ENCODE measurements around the gene RSRC1. TPM values are rescaled to one million over a fixed set of nuclear protein-coding genes. Genes with fewer than 3 reads are reported as not detected.
"Not testable (repeated sequence)": the region's sequence is repeated elsewhere in the genome, so short reads cannot be mapped to it uniquely, and the experiment has no call there.

RSRC1 gene
- total RNA-seq, 1 donor from 2014 or later: 39.9 TPM

DNA sequence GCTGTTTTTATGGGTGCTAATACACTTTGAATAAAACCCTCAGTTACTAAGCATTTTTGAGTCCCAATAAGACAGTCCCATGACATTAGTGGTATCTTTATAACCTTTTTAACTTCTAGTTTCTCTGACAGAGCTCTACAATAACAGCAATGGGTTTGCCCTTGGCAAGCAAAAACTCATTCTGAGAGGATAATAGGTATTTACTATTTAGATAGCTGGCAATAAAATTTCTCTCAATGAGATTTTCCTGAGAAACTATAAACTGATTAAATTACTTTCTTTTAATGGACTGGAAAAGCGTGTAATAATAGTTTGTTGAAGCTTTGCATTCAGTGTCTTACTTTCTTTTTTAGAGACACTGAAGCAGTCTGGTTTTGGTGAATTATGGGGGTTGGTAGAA, 293.1 kb downstream of the RSRC1 start:
- no peak overlapping the region for H3K4me3 Mint-ChIP-seq
- H3K4me1 Mint-ChIP-seq: no peaks in the 10 kb centered on the region
- ChIA-PET POLR2A (no interaction called here), CTCF (no interaction called here)
- intact Hi-C loops (cut with micrococcal nuclease): no loop called here
- H3K9me3 Mint-ChIP-seq: no peaks in the 10 kb centered on the region
- DNase-seq (no peak), ATAC-seq (ENCODE audit: low read depth) (no peak)
- H3K27me3 Mint-ChIP-seq: no peaks in the 10 kb centered on the region
- H3K27ac Mint-ChIP-seq: no peak overlapping the region
- H3K36me3 Mint-ChIP-seq (ENCODE audit: low read depth): no peaks in the 10 kb centered on the region
- TF ChIP-seq, protein P1, sequence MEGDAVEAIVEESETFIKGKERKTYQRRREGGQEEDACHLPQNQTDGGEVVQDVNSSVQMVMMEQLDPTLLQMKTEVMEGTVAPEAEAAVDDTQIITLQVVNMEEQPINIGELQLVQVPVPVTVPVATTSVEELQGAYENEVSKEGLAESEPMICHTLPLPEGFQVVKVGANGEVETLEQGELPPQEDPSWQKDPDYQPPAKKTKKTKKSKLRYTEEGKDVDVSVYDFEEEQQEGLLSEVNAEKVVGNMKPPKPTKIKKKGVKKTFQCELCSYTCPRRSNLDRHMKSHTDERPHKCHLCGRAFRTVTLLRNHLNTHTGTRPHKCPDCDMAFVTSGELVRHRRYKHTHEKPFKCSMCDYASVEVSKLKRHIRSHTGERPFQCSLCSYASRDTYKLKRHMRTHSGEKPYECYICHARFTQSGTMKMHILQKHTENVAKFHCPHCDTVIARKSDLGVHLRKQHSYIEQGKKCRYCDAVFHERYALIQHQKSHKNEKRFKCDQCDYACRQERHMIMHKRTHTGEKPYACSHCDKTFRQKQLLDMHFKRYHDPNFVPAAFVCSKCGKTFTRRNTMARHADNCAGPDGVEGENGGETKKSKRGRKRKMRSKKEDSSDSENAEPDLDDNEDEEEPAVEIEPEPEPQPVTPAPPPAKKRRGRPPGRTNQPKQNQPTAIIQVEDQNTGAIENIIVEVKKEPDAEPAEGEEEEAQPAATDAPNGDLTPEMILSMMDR (IDR thresholded peaks at IDR 0.05): no peak

DNA sequence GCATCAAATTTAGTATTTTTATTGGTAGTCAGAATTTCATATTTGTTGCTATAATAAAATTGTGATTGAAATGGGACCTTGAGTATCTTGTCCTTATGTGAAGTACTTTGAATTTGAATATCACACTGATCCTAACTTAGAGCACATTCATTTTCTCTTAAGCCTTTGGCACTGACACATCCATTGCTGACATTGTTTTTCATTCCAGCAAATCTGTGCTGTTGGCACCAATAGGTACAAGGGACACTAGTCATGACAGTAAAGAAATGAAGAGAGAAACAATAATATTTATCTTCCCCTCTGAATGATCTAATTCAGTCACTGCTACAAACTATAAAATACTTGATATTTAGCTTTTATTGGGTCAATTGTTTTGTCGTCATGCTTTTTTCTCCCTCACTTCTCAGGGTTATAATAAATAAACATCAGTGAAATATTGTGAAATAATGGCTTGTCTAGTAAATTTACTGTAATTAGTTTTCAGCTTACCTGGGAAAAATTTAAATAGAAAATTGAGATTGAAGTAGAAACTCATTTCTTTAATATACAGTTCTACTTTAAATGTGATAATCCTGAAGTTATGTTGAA, 294.3 kb downstream of the RSRC1 start:
- Mint-ChIP-seq H3K4me3 (no peak overlapping the region), H3K4me1 (no peaks in the 10 kb centered on the region), H3K27ac (no peak overlapping the region), H3K36me3 (ENCODE audit: low read depth) (no peaks in the 10 kb centered on the region), H3K27me3 (no peaks in the 10 kb centered on the region), H3K9me3 (no peaks in the 10 kb centered on the region)
- intact Hi-C loops (cut with micrococcal nuclease): no loop called here
- TF ChIP-seq, protein P1 (IDR thresholded peaks at IDR 0.05): no peak
- ChIA-PET CTCF (no interaction called here), POLR2A (no interaction called here)
- DNase-seq (no peak), ATAC-seq (ENCODE audit: low read depth) (no peak)

DNA sequence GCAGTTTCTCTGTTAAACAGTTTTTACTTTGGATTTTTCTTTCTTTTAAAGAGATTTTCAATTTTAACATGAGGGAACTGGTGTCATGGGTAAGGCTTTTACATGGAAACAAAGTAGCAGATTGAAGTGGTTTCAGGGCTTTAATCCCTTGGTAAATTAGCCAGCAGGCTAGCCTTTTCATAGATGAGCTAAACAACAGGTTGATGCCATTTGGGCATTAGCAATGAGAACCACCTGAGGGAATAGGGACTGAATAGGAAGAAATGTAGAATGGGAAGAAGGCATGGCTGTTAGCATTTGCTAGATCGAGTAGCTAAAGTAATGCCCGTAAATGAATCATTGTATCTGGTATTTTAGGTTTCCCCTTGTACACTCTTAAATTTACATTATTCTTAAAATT, 295.6 kb downstream of the RSRC1 start:
- Mint-ChIP-seq H3K4me3 (no peak overlapping the region), H3K27ac (no peak overlapping the region), H3K36me3 (ENCODE audit: low read depth) (no peaks in the 10 kb centered on the region), H3K27me3 (no peaks in the 10 kb centered on the region), H3K9me3 (peaks cover 3% of the 10 kb centered on the region), H3K4me1 (no peaks in the 10 kb centered on the region)
- TF ChIP-seq, protein P1 (IDR thresholded peaks at IDR 0.05): no peak
- ATAC-seq (ENCODE audit: low read depth) (no peak), DNase-seq (no peak)
- ChIA-PET CTCF (no interaction called here), POLR2A (no interaction called here)
- intact Hi-C loops (cut with micrococcal nuclease): no loop called here

DNA sequence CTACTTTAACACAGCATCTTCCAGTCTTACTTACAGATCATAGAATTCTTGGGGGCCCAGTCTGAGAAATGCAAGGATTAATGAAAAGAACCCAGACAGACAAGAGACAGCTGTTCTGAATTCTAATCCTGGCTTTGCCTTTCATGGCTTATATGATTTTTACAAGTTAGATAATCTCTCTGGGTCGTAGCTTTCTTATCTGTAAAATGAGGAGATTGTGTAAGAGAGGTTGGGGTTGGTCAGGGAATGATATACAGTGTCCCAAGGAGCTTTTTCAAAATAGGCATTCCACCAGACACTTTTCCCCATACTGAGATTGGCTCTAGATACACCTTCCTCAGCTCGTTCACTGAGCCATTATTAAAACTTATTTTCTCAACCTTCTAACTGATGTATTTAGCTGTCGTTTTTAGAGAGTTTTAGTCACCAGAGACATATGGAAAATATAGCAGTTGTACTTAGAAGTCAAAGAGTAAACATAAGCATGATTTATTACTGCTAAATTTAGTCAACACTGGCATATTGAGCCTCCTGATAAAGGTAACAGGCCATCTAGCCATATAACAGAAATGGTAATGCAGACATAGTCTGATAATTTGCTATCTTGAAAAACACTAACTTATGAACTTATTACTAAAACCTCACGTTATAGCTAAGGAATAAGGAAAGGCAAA, 298.1 kb downstream of the RSRC1 start:
- no peak overlapping the region for H3K27ac Mint-ChIP-seq
- ATAC-seq (ENCODE audit: low read depth): no peak
- H3K4me1 Mint-ChIP-seq: no peaks in the 10 kb centered on the region
- TF ChIP-seq, protein P1 (IDR thresholded peaks at IDR 0.05): no peak
- H3K27me3 Mint-ChIP-seq: no peaks in the 10 kb centered on the region
- ChIA-PET POLR2A (no interaction called here), CTCF (no interaction called here)
- H3K4me3 Mint-ChIP-seq: no peak overlapping the region
- DNase-seq: no peak
- peaks cover 11% of the 10 kb centered on the region for H3K36me3 Mint-ChIP-seq (ENCODE audit: low read depth)
- intact Hi-C loops (cut with micrococcal nuclease): no loop called here
- H3K9me3 Mint-ChIP-seq: peaks cover 6% of the 10 kb centered on the region

DNA sequence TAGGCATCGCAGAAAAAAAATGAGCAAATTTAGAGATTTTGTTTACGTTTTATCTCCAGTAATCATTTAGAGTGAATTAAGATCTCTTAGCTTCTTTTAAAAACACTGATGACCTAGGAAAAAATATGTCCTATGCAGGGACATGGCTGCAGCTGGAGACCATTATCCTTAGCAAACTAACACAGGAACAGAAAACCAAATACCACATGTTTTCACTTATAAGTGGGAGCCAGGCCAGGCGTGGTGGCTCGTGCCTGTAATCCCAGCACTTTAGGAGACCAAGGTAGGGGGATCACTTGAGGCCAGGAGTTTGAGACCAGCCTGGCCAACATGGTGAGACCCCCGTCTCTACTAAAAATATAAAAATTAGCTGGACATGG, 298.6 kb downstream of the RSRC1 start:
- H3K4me3 Mint-ChIP-seq; H3K4me1 Mint-ChIP-seq; H3K27me3 Mint-ChIP-seq; intact Hi-C loops (cut with micrococcal nuclease); DNase-seq; H3K27ac Mint-ChIP-seq; H3K9me3 Mint-ChIP-seq; POLR2A ChIA-PET; ATAC-seq (ENCODE audit: low read depth); CTCF ChIA-PET: not testable (repeated sequence)
- H3K36me3 Mint-ChIP-seq (ENCODE audit: low read depth): peaks cover 16% of the 10 kb centered on the region

DNA sequence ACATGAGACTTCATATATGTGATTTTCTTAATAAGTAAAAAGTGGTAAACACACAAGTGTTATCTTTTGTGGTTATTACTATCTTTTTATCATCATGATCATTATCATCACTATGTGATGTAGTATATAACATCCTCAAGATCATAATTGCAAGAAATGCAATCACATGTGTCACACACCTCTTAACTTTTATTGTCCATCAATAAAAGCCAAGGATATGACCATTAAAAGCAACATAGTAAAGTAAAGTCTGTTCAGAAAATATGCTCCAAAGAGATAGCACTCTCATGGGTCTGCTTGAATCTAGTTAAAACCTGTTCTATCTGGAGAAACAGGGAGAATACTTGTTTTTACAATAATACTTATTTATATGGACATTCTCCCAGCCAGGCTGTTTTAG, 308.1 kb downstream of the RSRC1 start:
- ATAC-seq (ENCODE audit: low read depth): no peak
- Mint-ChIP-seq H3K9me3 (no peaks in the 10 kb centered on the region), H3K36me3 (ENCODE audit: low read depth) (peaks cover 6% of the 10 kb centered on the region), H3K27ac (no peak overlapping the region), H3K27me3 (no peaks in the 10 kb centered on the region), H3K4me1 (peaks cover 7% of the 10 kb centered on the region), H3K4me3 (no peak overlapping the region)
- TF ChIP-seq, protein P1 (IDR thresholded peaks at IDR 0.05): no peak
- CTCF ChIA-PET: no interaction called here
- intact Hi-C loops (cut with micrococcal nuclease): no loop called here
- POLR2A ChIA-PET: no interaction called here
- DNase-seq: no peak

All from activated B cell treated with CpG ODN at 0.5 μM for 24 hours (primary cell).